Measurements from ENCODE around the gene DNAAF9. TPM values are rescaled to one million over a fixed set of nuclear protein-coding genes. Genes with fewer than 3 reads are reported as not detected.
"Not testable (repeated sequence)": the region's sequence is repeated elsewhere in the genome, so short reads cannot be mapped to it uniquely, and the experiment has no call there.

Gene DNAAF9
- 6.3 TPM for total RNA-seq

GRCh38 chr20:3407040-3407770 lies at the start of gene DNAAF9:
Gene DNAAF9, minus strand, starts transcription at chr20:3407669. Its CDS starts 112 bp downstream, at chr20:3407557.
- ATAC-seq = peak; percentile 51

DNA sequence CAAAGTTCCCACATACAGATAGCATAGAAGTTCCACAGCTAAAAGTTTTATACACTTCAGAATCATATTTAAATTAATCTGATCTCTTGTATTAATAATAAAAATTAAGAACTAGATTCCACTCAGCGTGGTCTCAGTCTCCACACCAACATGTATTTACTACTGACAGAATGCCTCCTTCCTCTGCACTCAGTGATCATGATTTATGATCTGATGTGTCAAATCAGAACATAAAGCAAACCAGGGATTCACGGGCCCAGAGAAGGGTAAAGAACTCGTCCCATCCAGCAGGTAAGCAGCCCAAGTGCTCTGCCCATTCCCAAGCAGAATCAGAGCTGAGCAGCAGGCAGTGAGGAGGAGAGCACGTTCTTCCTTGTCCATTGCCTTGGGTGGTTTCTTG lies 49.2 kb upstream of the DNAAF9 start:
- ATAC-seq = no peak

GRCh38 chr20:3454831-3455230 lies 47.4 kb upstream of the DNAAF9 start:
- ATAC-seq = no peak

- ATAC-seq = no peak
These were observed 45.2 kb upstream of the DNAAF9 start for GRCh38 chr20:3452690-3453089.

DNA sequence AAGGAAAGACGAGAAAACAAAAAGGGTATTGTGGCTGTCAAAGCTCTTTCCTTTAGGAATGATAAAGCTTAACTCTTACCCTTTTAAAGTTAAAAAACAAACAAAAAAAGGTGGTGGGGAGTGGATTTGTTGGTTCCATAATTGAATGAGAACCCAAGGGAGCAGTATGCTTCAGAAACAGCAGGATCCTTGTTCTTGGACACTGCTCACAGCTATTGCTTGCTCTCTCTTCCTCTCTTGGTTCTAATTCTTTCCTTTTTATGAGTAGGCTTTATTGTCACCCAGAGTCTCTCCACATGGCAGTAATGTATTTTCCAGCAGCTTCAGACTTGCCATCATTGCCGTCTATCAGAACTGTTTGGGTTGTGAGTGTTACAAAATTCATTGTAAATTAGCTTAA lies 44.7 kb upstream of the DNAAF9 start:
- ATAC-seq = no peak

- ATAC-seq = no peak
These were observed 41.9 kb upstream of the DNAAF9 start for GRCh38 chr20:3449319-3449718.

DNA sequence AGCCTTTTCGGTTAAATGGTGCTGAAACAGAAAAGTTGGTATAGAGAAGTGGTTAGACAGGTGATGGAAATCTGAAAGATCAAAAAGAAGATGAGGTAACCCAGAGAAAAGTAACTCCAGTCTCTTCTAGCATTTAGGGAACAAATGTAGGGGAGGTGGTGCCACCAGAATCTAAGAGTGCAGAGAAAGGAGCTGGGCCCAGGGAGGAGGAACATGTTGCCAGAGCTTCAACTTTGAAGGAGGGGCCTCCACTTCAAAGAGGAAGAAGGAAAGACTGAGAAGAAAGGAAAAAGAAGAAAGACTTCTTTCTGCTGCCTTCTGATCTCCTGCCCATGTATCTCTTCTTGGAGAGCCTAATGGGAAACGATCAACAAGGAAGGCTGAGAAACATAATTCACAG lies 39.9 kb upstream of the DNAAF9 start:
- no peak for ATAC-seq

- peak; percentile 95 for ATAC-seq
These were observed 39.3 kb upstream of the DNAAF9 start for GRCh38 chr20:3446779-3447178.

DNA sequence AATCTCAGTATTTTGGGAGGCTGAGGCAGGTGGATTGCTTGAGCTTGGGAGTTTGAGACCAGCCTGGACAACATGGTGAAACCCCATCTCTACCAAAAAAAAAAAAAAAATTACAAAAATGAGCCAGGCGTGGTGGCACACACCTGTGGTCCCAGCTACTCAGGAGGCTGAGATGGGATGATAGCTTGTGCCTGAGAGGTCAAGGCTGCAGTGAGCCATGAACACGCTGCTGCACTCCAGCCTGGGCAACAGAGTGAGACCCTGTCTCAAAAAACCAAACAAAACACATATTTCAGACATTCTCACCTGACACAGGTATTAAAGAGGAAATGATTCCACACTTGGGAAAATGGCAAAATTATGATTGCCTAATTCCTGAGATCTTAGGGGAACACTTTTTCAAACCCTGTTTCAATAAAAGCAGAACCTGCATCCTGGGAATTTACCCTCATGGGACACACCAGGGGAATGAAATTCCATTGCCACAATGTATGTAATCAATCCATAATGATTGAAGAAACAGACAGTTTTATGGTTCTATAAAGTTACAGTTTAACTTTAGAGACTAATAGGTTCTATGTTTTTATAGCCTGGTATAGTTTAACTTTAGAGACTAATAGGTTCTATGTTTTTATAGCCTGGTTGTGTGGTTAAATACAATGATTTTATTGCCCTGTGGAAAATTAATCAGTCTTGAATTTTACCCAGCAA lies 29.6 kb upstream of the DNAAF9 start:
- no peak for ATAC-seq

- ATAC-seq = no peak
These were observed 26.8 kb upstream of the DNAAF9 start for GRCh38 chr20:3434232-3434631.

DNA sequence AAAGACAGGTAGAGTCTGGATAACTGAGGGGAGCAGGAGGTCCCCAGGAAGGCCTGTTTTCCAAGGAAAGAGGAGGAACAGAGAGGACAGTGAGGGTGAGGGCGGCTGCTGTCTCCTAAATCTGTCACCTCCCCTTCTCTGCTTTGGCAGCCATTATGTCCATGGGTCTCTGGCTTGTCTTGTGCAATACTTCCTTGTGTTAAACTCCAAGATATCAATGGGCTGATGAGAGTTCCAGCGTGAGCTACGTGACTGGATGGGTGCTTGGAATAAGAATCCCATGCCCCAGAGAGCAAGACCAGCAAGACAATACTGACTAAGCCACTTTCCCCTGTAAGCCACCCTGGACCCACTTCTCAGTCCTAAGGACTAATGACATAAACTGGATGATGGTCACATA lies 26.3 kb upstream of the DNAAF9 start:
- no peak for ATAC-seq

DNA sequence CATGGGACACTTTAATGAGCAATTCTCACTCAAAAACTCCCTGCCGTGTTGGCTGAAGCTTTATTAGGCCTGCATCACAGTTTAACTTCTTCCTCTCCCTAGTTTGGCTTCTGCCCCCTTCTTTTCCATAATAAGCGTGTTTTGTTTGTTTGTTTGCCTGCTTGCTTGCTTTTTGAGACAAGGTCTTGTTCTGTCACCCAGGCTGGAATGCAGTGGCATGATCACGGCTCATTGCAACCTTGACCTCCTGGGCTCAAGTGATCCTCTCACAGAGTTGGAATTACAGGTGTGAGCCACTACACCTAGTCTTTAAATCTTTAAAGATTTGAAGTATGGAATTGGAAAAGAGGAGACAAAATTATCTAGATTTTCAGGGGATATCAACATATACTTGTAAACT lies 25.4 kb upstream of the DNAAF9 start:
- ATAC-seq = no peak

- ATAC-seq = no peak
These were observed 23.6 kb upstream of the DNAAF9 start for GRCh38 chr20:3431109-3431508.

DNA sequence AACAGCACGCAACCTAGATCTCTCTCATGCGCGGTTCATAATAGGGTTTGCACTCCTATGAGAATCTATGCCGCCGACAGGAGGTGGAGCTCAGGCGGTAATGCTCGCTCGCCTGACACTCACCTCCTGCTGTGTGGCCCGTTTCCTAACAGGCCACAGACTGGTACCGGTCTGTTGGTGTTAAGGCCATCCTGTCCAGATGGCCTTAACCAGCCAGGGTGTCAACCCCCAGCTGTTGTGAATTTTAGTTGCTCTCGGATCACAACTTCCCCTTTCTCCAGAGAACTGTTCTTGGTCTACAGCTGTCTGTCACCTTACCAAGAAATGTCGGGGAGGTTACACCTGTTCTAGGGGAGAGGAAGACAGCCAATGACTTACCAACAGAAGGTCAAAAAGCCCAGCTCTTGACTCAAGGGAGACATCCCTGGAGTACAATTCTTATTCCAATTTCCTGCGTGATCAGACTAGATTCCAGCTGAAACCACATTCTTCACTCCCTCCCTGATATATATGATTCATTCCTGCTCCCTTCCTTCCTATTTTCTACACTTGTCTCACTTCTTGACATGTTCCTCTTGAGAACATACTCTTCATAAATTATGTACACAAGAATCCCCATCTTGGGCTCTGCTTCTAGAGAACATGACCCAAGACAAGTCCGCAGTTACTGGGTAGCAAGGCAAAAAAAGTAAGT lies 23.1 kb upstream of the DNAAF9 start:
- ATAC-seq = no peak

GRCh38 chr20:3426766-3427165 lies 19.3 kb upstream of the DNAAF9 start:
- not testable (repeated sequence) for ATAC-seq

GRCh38 chr20:3423126-3423525 lies 15.7 kb upstream of the DNAAF9 start:
- ATAC-seq = no peak

DNA sequence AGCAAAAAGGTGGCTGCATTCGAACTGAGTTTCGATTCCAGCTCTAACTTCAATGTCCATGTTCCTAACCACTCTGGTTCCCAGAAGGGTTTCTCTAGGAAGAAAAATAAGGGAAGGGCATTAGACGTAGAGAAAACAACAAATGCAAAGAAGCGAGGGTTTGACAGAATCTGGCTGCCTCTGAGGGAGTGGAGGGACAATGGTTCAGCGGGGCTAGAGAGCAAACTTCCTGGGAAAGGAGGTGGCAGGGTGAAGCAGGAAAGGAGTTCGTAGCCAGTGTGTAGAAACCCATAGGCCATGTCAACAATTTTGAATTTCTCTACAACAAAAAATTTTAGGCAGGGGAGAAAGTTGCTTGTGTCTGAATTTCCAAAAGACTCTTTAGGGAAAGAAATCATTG lies 14.5 kb upstream of the DNAAF9 start:
- no peak for ATAC-seq

GRCh38 chr20:3420211-3420707 lies 12.8 kb upstream of the DNAAF9 start:
- peak; percentile 99 for ATAC-seq

- ATAC-seq = not testable (repeated sequence)
These were observed 10.7 kb upstream of the DNAAF9 start for GRCh38 chr20:3418161-3418560.

GRCh38 chr20:3414122-3414521 lies 6.7 kb upstream of the DNAAF9 start:
- no peak for ATAC-seq

GRCh38 chr20:3413393-3413889 lies 6.0 kb upstream of the DNAAF9 start:
- ATAC-seq = no peak

GRCh38 chr20:3412600-3413392 lies 5.3 kb upstream of the DNAAF9 start:
- ATAC-seq = no peak

Data from esophagus mucosa (tissue), 1 donor.